GM18868 (cell line): Measurements from ENCODE around the gene RFLNA.

ENCODE experiments used
- ATAC-seq: cut with Tn5 transposase; IDR thresholded peaks from one replicate; pipeline ENCODE4 v1.9.1; 2021; ENCODE audit warnings: mild to moderate bottlenecking, moderate library complexity; ENCODE audit not compliant: unreplicated experiment

RFLNA gene

GRCh38 chr12:124294780-124295341, at the start of gene RFLNA:
RFLNA (plus strand) TSS chr12:124295093; CDS start chr12:124295430, 337 bp downstream.
- ATAC-seq, result no peak

- ATAC-seq, result no peak
Observed at GRCh38 chr12:124247331-124247730, 47.6 kb upstream of the RFLNA start.

- no peak for ATAC-seq
Observed at GRCh38 chr12:124248941-124249825, 45.7 kb upstream of the RFLNA start.

GRCh38 chr12:124251186-124251585, 43.7 kb upstream of the RFLNA start:
- ATAC-seq, result no peak

GRCh38 chr12:124252964-124253363, 41.9 kb upstream of the RFLNA start:
- ATAC-seq, result no peak

- no peak for ATAC-seq
Observed at GRCh38 chr12:124254126-124254525, 40.8 kb upstream of the RFLNA start.

GRCh38 chr12:124259154-124260066, 35.5 kb upstream of the RFLNA start:
- ATAC-seq, result no peak

GRCh38 chr12:124261885-124262284, 33.0 kb upstream of the RFLNA start:
- no peak for ATAC-seq

GRCh38 chr12:124264089-124264795, 30.7 kb upstream of the RFLNA start:
- no peak for ATAC-seq

- no peak for ATAC-seq
Observed at GRCh38 chr12:124264879-124265278, 30.0 kb upstream of the RFLNA start.

GRCh38 chr12:124267205-124267778, 27.6 kb upstream of the RFLNA start:
- no peak for ATAC-seq

- ATAC-seq, result no peak
Observed at GRCh38 chr12:124270671-124271070, 24.2 kb upstream of the RFLNA start.

- no peak for ATAC-seq
Observed at GRCh38 chr12:124273630-124274029, 21.3 kb upstream of the RFLNA start.

GRCh38 chr12:124276337-124276736, 18.6 kb upstream of the RFLNA start:
- ATAC-seq, result no peak

GRCh38 chr12:124277394-124278241, 17.3 kb upstream of the RFLNA start:
- ATAC-seq, result no peak

- no peak for ATAC-seq
Observed at GRCh38 chr12:124278389-124279101, 16.3 kb upstream of the RFLNA start.

- no peak for ATAC-seq
Observed at GRCh38 chr12:124279315-124279714, 15.6 kb upstream of the RFLNA start.

GRCh38 chr12:124279846-124280360, 15.0 kb upstream of the RFLNA start:
- ATAC-seq, result no peak

- ATAC-seq, result no peak
Observed at GRCh38 chr12:124281309-124281708, 13.6 kb upstream of the RFLNA start.
